Measurements from ENCODE around the gene ERC1.

GRCh38 chr12:1250641-1251040 is 259.6 kb downstream of the ERC1 start:
- TF ChIP-seq CTCF (IDR thresholded peaks at IDR 0.05; ENCODE audit: extremely low read depth in 1 of 2, insufficient read depth in 1 of 2, low read depth in 1 of 2, low read length in 2 of 2) (no peak), POLR2A (IDR thresholded peaks at IDR 0.05; ENCODE audit: low read depth, low read length) (no peak), JUN (IDR thresholded peaks at IDR 0.05; ENCODE audit: borderline replicate concordance, insufficient read depth, insufficient read length, low read depth) (no peak), POLR2AphosphoS5 (IDR thresholded peaks at IDR 0.05; ENCODE audit: insufficient read depth, low read depth, low read length) (no peak), MAX (IDR thresholded peaks at IDR 0.05; ENCODE audit: insufficient read depth, insufficient read length) (no peak), EZH2 (IDR thresholded peaks at IDR 0.05; ENCODE audit: borderline replicate concordance, low read depth, low read length, severe bottlenecking) (no peak), MYC (IDR thresholded peaks at IDR 0.05; ENCODE audit: low read depth, low read length) (no peak)
